Body of pancreas (tissue), 4 donors: Measurements from ENCODE around the gene INF2.

Source experiments
- POLR2A ChIP-seq, 3 donors: fragments of 450-650 bp; IDR thresholded peaks; one replicate each; pipeline ENCODE4 v1.6.1; 2016; ENCODE audit warnings: antibody characterized with exemption in 3 of 3, mild to moderate bottlenecking in 2 of 3
- TF ChIP-seq, protein P1 (sequence below), 7 experiments: fragments of 450-650 bp in 4 of 7; fragments of 200-600 bp in 3 of 7; sonication (generic) in 3 of 7; IDR thresholded peaks; one replicate each; pipeline ENCODE4 v1.5.1; 2016 to 2019; ENCODE audit warnings: antibody characterized with exemption in 7 of 7

DNA sequence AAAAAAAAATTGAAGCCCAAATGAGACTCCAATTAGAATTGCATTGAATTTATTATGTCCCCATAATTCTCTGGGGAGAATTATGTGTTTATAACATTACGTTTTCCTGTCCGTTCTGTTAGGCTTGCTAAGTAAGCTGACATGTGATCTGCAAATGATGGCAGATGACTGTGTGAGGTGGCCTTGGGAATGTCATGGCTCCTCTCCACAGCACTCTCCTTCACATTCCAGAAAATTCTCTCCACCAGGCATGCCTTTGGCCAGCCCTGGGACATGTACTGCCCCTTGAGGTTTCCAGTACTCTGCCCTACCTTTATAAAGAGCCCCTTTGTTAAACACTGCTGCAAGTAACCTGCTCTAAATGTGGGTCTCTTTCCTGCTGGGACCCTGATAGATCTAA, 28.3 kb upstream of the INF2 start:
- TF ChIP-seq, protein P1, sequence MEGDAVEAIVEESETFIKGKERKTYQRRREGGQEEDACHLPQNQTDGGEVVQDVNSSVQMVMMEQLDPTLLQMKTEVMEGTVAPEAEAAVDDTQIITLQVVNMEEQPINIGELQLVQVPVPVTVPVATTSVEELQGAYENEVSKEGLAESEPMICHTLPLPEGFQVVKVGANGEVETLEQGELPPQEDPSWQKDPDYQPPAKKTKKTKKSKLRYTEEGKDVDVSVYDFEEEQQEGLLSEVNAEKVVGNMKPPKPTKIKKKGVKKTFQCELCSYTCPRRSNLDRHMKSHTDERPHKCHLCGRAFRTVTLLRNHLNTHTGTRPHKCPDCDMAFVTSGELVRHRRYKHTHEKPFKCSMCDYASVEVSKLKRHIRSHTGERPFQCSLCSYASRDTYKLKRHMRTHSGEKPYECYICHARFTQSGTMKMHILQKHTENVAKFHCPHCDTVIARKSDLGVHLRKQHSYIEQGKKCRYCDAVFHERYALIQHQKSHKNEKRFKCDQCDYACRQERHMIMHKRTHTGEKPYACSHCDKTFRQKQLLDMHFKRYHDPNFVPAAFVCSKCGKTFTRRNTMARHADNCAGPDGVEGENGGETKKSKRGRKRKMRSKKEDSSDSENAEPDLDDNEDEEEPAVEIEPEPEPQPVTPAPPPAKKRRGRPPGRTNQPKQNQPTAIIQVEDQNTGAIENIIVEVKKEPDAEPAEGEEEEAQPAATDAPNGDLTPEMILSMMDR (IDR thresholded peaks at IDR 0.05), result no peak
- TF ChIP-seq POLR2A (IDR thresholded peaks at IDR 0.05), result no peak
